Measurements from ENCODE around the gene ABL1. TPM values are rescaled to one million over a fixed set of nuclear protein-coding genes. Genes with fewer than 3 reads are reported as not detected.

Gene ABL1
- total RNA-seq, 1 donor from 2014 or later, result 91.0 TPM

GRCh38 chr9:130918826-130919558 lies 83.9 kb downstream of the ABL1 start:
- Mint-ChIP-seq H3K36me3 (ENCODE audit: low read depth) (no peaks in the 10 kb centered on the region), H3K27ac (ENCODE audit: unreplicated experiment) (no peak overlapping the region), H3K4me1 (peaks cover 20% of the 10 kb centered on the region), H3K27me3 (ENCODE audit: low read depth) (peaks cover 27% of the 10 kb centered on the region), H3K4me3 (no peak overlapping the region), H3K9me3 (no peaks in the 10 kb centered on the region)
- no peak for DNase-seq (ENCODE audit: low read depth, low spot score)
- TF ChIP-seq, protein P1, sequence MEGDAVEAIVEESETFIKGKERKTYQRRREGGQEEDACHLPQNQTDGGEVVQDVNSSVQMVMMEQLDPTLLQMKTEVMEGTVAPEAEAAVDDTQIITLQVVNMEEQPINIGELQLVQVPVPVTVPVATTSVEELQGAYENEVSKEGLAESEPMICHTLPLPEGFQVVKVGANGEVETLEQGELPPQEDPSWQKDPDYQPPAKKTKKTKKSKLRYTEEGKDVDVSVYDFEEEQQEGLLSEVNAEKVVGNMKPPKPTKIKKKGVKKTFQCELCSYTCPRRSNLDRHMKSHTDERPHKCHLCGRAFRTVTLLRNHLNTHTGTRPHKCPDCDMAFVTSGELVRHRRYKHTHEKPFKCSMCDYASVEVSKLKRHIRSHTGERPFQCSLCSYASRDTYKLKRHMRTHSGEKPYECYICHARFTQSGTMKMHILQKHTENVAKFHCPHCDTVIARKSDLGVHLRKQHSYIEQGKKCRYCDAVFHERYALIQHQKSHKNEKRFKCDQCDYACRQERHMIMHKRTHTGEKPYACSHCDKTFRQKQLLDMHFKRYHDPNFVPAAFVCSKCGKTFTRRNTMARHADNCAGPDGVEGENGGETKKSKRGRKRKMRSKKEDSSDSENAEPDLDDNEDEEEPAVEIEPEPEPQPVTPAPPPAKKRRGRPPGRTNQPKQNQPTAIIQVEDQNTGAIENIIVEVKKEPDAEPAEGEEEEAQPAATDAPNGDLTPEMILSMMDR (conservative IDR thresholded peaks at IDR 0.05), result no peak

GRCh38 chr9:130919559-130920145 lies 84.6 kb downstream of the ABL1 start:
- TF ChIP-seq, protein P1 (conservative IDR thresholded peaks at IDR 0.05), result no peak
- no peak overlapping the region for H3K4me3 Mint-ChIP-seq
- H3K27me3 Mint-ChIP-seq (ENCODE audit: low read depth), result peaks cover 27% of the 10 kb centered on the region
- peaks cover 20% of the 10 kb centered on the region for H3K4me1 Mint-ChIP-seq
- no peak overlapping the region for H3K27ac Mint-ChIP-seq (ENCODE audit: unreplicated experiment)
- no peak for DNase-seq (ENCODE audit: low read depth, low spot score)
- H3K36me3 Mint-ChIP-seq (ENCODE audit: low read depth), result no peaks in the 10 kb centered on the region
- H3K9me3 Mint-ChIP-seq, result no peaks in the 10 kb centered on the region

DNA sequence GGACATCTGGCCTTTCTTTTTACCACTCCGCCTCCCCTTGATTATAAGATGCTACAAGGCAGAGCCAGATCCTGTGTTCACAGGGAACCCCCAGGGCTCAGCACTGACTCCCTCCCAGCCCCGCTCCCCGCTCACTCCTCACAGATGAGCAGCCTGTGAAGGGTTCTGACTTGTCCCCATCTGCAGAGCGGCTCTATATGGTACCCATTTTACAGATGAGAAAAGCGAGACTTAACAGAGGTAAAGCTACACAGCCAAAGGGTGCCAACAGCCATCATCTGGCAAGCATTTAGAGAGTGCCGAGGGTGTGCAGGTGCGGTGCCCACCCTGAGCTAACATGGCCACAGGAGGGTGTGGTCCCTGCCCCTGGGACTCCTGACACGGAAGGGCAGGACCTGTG lies 85.2 kb downstream of the ABL1 start:
- no peak for DNase-seq (ENCODE audit: low read depth, low spot score)
- TF ChIP-seq, protein P1 (conservative IDR thresholded peaks at IDR 0.05), result no peak
- peaks cover 20% of the 10 kb centered on the region for H3K4me1 Mint-ChIP-seq
- H3K4me3 Mint-ChIP-seq, result no peak overlapping the region
- no peaks in the 10 kb centered on the region for H3K36me3 Mint-ChIP-seq (ENCODE audit: low read depth)
- H3K27ac Mint-ChIP-seq (ENCODE audit: unreplicated experiment), result peak overlapping the region; percentile 19
- peaks cover 27% of the 10 kb centered on the region for H3K27me3 Mint-ChIP-seq (ENCODE audit: low read depth)
- H3K9me3 Mint-ChIP-seq, result no peaks in the 10 kb centered on the region

- Mint-ChIP-seq H3K27me3 (ENCODE audit: low read depth) (peaks cover 26% of the 10 kb centered on the region), H3K4me3 (no peak overlapping the region), H3K27ac (ENCODE audit: unreplicated experiment) (no peak overlapping the region), H3K36me3 (ENCODE audit: low read depth) (no peaks in the 10 kb centered on the region), H3K9me3 (no peaks in the 10 kb centered on the region), H3K4me1 (peaks cover 20% of the 10 kb centered on the region)
- TF ChIP-seq, protein P1 (conservative IDR thresholded peaks at IDR 0.05), result no peak
- peak; percentile 37 for DNase-seq (ENCODE audit: low read depth, low spot score)
Measured at GRCh38 chr9:130920762-130921299, 85.8 kb downstream of the ABL1 start.

DNA sequence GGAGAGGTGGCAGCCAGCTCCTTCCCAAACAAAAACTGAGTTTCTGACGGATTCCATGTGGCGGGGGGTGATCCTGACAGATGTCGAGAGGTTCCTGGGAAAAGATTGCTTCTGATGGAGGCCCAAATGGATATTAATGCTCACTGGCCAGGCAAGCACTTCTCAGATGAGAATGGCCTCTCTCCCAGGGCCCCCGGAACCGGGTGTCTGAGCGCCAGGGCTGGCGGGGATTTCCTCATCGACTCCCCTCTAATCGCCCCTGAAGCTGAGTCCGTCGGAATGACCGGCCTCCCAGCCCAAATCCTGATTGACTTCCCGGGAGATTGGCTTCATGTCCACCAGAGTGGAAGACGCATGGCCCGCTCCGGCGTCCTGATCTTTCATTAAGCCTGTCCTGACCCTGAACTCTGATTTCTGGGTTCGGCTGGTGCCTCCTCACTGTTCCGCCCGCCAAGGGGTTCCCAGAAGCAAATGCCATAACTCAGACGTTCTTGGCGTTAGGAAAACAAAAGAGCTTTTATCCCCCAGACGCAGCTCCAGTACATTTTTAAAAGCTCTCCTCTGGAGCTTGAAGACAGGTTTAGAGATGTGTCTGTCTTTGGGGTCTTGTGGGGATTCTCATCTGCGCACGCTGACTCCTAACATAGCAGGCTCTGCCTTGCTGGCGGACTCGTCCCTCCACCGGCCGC lies 86.4 kb downstream of the ABL1 start:
- H3K4me3 Mint-ChIP-seq, result no peak overlapping the region
- H3K4me1 Mint-ChIP-seq, result peaks cover 20% of the 10 kb centered on the region
- H3K9me3 Mint-ChIP-seq, result no peaks in the 10 kb centered on the region
- DNase-seq (ENCODE audit: low read depth, low spot score), result no peak
- TF ChIP-seq, protein P1 (conservative IDR thresholded peaks at IDR 0.05), result no peak
- peaks cover 27% of the 10 kb centered on the region for H3K27me3 Mint-ChIP-seq (ENCODE audit: low read depth)
- H3K36me3 Mint-ChIP-seq (ENCODE audit: low read depth), result no peaks in the 10 kb centered on the region
- no peak overlapping the region for H3K27ac Mint-ChIP-seq (ENCODE audit: unreplicated experiment)
